Suprapubic skin (tissue), 4 donors: Measurements from ENCODE around the gene HOXB8. TPM values are rescaled to one million over a fixed set of nuclear protein-coding genes. Genes with fewer than 3 reads are reported as not detected.

Source experiments
- DNase-seq, 2 donors: peaks; one replicate each; pipeline ENCODE4 v3.0.0-alpha.2; 2019; ENCODE audit warnings: low spot score in 2 of 2
- H3K27ac ChIP-seq: fragments of 200-600 bp; sonication (generic); one replicate; pipeline ENCODE4 v1.5.1; 2019
- H3K27me3 ChIP-seq: fragments of 200-600 bp; sonication (generic); one replicate; pipeline ENCODE4 v1.5.1; 2019
- H3K36me3 ChIP-seq: fragments of 200-600 bp; sonication (generic); one replicate; pipeline ENCODE4 v1.5.1; 2019
- H3K4me1 ChIP-seq: fragments of 200-600 bp; sonication (generic); one replicate; pipeline ENCODE4 v1.5.1; 2019
- H3K4me3 ChIP-seq: fragments of 200-600 bp; sonication (generic); one replicate; pipeline ENCODE4 v1.5.1; 2019; ENCODE audit warnings: mild to moderate bottlenecking
- H3K9me3 ChIP-seq: fragments of 200-600 bp; sonication (generic); one replicate; pipeline ENCODE4 v1.5.1; 2019
- CTCF ChIP-seq, 2 donors: fragments of 200-600 bp in 1 of 2; fragments of 450-650 bp in 1 of 2; sonication (generic) in 1 of 2; IDR thresholded peaks; one replicate each; pipeline ENCODE4 v1.5.1; 2016 to 2019; ENCODE audit warnings: antibody characterized with exemption in 2 of 2, mild to moderate bottlenecking in 1 of 2, moderate library complexity in 1 of 2
- EP300 ChIP-seq: sonication (generic); formaldehyde crosslinking; IDR thresholded peaks from one replicate; pipeline ENCODE4 v1.6.1; 2017; ENCODE audit warnings: antibody characterized with exemption
- POLR2A ChIP-seq, 2 donors: fragments of 450-650 bp; IDR thresholded peaks; one replicate each; pipeline ENCODE4 v1.6.1; 2017; ENCODE audit warnings: antibody characterized with exemption in 2 of 2, mild to moderate bottlenecking in 2 of 2, moderate library complexity in 2 of 2
- POLR2AphosphoS5 ChIP-seq, 3 donors: sonication (generic); formaldehyde crosslinking; IDR thresholded peaks; one replicate each; pipeline ENCODE4 v1.6.1; 2017; ENCODE audit warnings: antibody characterized with exemption in 3 of 3
- WGBS: methylation state at CpG from one replicate; pipeline ENCODE4 v1.1.5; 2018; 5-methylcytosine and 5-hydroxymethylcytosine counted together
- total RNA-seq, 4 donors: library from RNA; depleted of rRNA; stranded (reverse); fragments of >200 nt; gene quantifications; one replicate each; pipeline ENCODE4 v1.1.0, GENCODE V29; 2016

Gene HOXB8
- total RNA-seq, 4 donors from 2014 or later, result not detected

- DNase-seq, result no peak
- TF ChIP-seq POLR2AphosphoS5 (IDR thresholded peaks at IDR 0.05), result no peak
- TF ChIP-seq POLR2A (IDR thresholded peaks at IDR 0.05), result no peak
- TF ChIP-seq EP300, result no peak
- TF ChIP-seq CTCF (IDR thresholded peaks at IDR 0.05), result no peak
- 73% methylated on average over 6 of the region's 6 CpGs for WGBS
- Histone ChIP-seq H3K27ac (peak overlapping the region; percentile 74), H3K4me1 (peaks cover 78% of the 10 kb centered on the region), H3K4me3 (peak overlapping the region; percentile 61), H3K36me3 (no peaks in the 10 kb centered on the region), H3K27me3 (peaks cover 6% of the 10 kb centered on the region), H3K9me3 (no peaks in the 10 kb centered on the region)
Measured at GRCh38 chr17:48563385-48563838, 51.7 kb downstream of the HOXB8 start.

- no peaks in the 10 kb centered on the region for H3K36me3 ChIP-seq
- peaks cover 78% of the 10 kb centered on the region for H3K4me1 ChIP-seq
- H3K4me3 ChIP-seq, result peak overlapping the region; percentile 61
- peak overlapping the region; percentile 74 for H3K27ac ChIP-seq
- no peak for TF ChIP-seq POLR2A (IDR thresholded peaks at IDR 0.05)
- no peak for TF ChIP-seq CTCF (IDR thresholded peaks at IDR 0.05)
- TF ChIP-seq POLR2AphosphoS5 (IDR thresholded peaks at IDR 0.05), result no peak
- no peak for TF ChIP-seq EP300
- H3K9me3 ChIP-seq, result no peaks in the 10 kb centered on the region
- 63% methylated on average over 5 of the region's 5 CpGs for WGBS
- H3K27me3 ChIP-seq, result peaks cover 6% of the 10 kb centered on the region
- DNase-seq, result no peak
Measured at GRCh38 chr17:48562934-48563333, 52.2 kb downstream of the HOXB8 start.

Other genes with a start within 250 kb of the HOXB8 start
- gene SKAP1, start 185.1 kb downstream of the HOXB8 start, total RNA-seq, result 1 to 10 TPM in 2 of 4 donors, not detected in 2; 1.0 to 1.5 TPM
- gene HOXB1, start 84.3 kb downstream of the HOXB8 start, total RNA-seq, result not detected
- gene HOXB2, start 70.2 kb downstream of the HOXB8 start, total RNA-seq, result 10 to 100 TPM in 2 of 4 donors, 1 to 10 TPM in 2; 8.4 to 13.6 (median 9.9) TPM
- 1 to 10 TPM in 3 of 4 donors, under 1 TPM in 1; 0.42 to 3.5 (median 1.0) TPM for gene HOXB4, start 36.9 kb downstream of the HOXB8 start, total RNA-seq
- 10 to 100 TPM in 1 of 4 donors, 1 to 10 TPM in 3; 2.3 to 20.8 (median 3.9) TPM for gene HOXB3, start 25.1 kb downstream of the HOXB8 start, total RNA-seq
- under 1 TPM in 2 of 4 donors, not detected in 2; 0.72 to 0.80 TPM for gene HOXB5, start 21.5 kb downstream of the HOXB8 start, total RNA-seq
- gene HOXB6, start 10.3 kb downstream of the HOXB8 start, total RNA-seq, result 1 to 10 TPM in 2 of 4 donors, under 1 TPM in 1, not detected in 1; 0.39 to 4.5 (median 1.3) TPM
- 1 to 10 TPM in 3 of 4 donors, under 1 TPM in 1; 0.95 to 3.6 (median 2.4) TPM for gene HOXB7, start 4.3 kb downstream of the HOXB8 start, total RNA-seq
- under 1 TPM in 2 of 4 donors, not detected in 2; 0.23 to 0.42 TPM for gene HOXB9, start 11.1 kb upstream of the HOXB8 start, total RNA-seq
- not detected for gene PRAC1, start 107.2 kb upstream of the HOXB8 start, total RNA-seq
- gene PRAC2, start 107.9 kb upstream of the HOXB8 start, total RNA-seq, result not detected
- not detected for gene HOXB13, start 113.5 kb upstream of the HOXB8 start, total RNA-seq
- gene TTLL6, start 201.9 kb upstream of the HOXB8 start, total RNA-seq, result not detected
- gene CALCOCO2, start 215.7 kb upstream of the HOXB8 start, total RNA-seq, result 100 to 1,000 TPM in 2 of 4 donors, 10 to 100 TPM in 2; 87.2 to 133 (median 102) TPM